ENCODE measurements around the gene MEX3A. TPM values are rescaled to one million over a fixed set of nuclear protein-coding genes. Genes with fewer than 3 reads are reported as not detected.

Gene MEX3A
- total RNA-seq, 4 donors from 2014 or later = 0.17 to 0.57 (median 0.27) TPM

DNA sequence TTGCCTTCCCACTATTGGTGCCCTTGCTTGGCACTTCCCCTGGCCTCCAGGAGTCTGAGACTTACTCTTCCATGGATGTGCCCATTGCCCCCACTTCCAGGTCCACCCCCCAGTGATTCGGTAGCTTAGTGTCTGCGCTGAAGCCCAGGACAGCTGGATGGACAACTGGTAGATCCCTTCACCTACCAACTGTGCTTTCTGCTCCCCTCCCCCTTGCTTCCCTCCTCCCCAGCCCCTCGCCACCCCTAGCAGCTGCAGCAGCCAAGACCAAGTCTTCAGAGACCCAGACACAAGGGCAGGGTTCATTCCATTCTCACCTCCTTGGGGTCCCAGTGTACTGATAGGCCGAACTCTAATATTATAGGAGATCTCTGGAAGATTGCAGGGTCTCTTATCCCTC is 39.2 kb upstream of the MEX3A start:
- TF ChIP-seq, protein P1, sequence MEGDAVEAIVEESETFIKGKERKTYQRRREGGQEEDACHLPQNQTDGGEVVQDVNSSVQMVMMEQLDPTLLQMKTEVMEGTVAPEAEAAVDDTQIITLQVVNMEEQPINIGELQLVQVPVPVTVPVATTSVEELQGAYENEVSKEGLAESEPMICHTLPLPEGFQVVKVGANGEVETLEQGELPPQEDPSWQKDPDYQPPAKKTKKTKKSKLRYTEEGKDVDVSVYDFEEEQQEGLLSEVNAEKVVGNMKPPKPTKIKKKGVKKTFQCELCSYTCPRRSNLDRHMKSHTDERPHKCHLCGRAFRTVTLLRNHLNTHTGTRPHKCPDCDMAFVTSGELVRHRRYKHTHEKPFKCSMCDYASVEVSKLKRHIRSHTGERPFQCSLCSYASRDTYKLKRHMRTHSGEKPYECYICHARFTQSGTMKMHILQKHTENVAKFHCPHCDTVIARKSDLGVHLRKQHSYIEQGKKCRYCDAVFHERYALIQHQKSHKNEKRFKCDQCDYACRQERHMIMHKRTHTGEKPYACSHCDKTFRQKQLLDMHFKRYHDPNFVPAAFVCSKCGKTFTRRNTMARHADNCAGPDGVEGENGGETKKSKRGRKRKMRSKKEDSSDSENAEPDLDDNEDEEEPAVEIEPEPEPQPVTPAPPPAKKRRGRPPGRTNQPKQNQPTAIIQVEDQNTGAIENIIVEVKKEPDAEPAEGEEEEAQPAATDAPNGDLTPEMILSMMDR (IDR thresholded peaks at IDR 0.05; ENCODE audit: low read depth) = no peak

DNA sequence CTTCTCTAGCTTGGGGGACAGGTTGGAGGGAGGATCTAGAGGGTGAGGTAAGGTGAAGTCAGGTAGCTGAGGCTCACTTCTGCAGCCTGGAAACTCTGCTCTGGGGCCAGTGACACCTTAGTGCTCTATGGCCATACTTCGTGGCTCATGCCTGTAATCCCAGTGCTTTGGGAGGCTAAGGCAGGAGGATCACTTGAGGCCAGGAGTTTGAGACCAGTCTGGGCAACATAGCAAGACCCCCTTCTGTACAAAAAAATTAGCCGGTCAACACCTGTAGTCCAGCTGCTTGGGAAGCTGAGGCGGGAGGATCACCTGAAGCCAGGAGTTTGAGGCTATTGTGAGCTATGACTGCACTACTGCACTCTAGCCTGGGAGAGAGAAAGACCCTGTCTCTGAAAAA is 38.1 kb upstream of the MEX3A start:
- TF ChIP-seq, protein P1 (IDR thresholded peaks at IDR 0.05; ENCODE audit: low read depth) = no peak

GRCh38 chr1:156119503-156120209 is 37.4 kb upstream of the MEX3A start:
- TF ChIP-seq, protein P1 (IDR thresholded peaks at IDR 0.05; ENCODE audit: low read depth) = no peak

DNA sequence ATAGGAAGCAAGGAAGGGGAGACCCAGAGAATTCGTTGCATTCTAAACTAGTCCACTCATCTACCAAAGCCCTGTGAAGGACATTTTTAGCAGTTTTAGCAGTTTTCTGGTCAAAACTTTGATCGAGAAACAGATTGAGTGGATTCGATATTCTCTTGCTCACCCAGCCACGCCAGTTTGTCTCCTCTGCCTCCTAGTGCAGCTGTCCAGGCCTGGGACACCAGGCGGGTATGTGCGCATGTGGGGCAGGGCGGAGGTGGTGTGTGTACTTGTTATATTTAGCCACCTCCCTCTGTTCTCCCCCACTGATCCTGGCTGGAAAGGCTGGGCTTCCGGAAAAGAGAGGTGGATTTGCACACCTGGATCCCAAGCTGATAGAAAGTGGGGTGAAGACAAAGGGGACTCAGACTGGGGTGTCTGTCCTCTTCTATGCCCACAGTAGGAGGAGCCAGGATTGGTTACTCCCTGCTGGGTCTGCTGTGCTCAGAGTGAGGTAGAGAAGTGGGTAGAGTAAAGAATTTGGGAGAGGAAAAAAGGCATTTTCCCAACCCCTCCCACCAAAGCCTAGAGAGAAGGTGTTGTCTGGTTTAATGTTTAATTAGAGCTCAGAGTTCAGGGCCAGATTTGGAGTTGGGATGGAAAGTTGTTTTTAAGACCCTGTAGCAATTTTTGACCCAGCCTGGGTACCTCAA is 36.1 kb upstream of the MEX3A start:
- TF ChIP-seq, protein P1 (IDR thresholded peaks at IDR 0.05; ENCODE audit: low read depth) = no peak

- TF ChIP-seq, protein P1 (IDR thresholded peaks at IDR 0.05; ENCODE audit: low read depth) = no peak
Observed at GRCh38 chr1:156117414-156118176, 35.3 kb upstream of the MEX3A start.

DNA sequence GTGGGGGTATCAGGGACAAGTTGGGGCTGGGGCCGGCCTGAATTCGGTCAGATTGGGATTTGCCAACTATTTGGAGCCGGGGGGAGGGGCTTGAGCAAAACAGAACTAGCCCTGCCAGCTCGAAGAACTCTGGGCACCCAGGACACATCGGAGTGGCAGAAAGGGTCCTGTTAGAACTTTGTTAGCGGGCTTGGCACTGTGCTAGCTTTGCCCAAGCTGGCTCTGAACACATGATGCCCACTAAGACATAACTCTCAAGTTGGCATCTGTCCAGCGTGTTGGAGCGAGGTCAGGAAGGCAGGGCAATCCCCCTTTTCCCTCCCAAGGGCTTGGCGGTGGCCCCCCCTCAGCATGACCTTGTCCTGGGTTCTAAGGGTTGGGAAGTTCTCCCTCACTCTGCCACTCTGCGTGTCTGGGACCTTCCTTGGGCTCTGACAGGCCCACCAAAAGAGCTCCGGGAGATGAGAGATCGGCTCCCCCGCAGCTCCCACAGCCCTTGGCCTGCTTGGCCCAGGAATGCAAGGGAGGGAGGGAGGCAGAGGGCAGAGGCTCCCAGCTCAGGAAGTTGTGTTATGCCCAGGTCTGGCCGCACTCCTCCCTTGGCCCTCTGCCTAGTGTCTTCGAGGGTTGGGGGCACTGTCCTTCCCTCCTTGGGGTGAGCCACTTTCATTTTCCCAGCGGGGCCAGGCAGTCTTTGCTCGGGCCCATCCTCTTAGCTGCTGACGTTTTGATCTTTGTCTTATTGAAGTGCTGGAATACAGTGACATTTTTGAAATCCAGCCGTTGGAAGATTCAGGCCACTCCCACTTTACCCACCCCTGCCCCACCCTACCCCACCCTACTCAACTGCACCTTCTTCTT is 33.5 kb upstream of the MEX3A start:
- TF ChIP-seq, protein P1 (IDR thresholded peaks at IDR 0.05; ENCODE audit: low read depth) = no peak

Data from subcutaneous adipose tissue (tissue), 4 donors.